ENCODE results near the gene PBRM1.

PBRM1 gene

GRCh38 chr3:52520141-52520667 is 165.5 kb downstream of the PBRM1 start:
- no peak for TF ChIP-seq CTCF (IDR thresholded peaks at IDR 0.05)
- no peak overlapping the region for H3K4me3 ChIP-seq (ENCODE audit: low read depth, low read length)
- H3K36me3 ChIP-seq (ENCODE audit: control insufficient read depth, insufficient read depth, low read length), result no peaks in the 10 kb centered on the region

DNA sequence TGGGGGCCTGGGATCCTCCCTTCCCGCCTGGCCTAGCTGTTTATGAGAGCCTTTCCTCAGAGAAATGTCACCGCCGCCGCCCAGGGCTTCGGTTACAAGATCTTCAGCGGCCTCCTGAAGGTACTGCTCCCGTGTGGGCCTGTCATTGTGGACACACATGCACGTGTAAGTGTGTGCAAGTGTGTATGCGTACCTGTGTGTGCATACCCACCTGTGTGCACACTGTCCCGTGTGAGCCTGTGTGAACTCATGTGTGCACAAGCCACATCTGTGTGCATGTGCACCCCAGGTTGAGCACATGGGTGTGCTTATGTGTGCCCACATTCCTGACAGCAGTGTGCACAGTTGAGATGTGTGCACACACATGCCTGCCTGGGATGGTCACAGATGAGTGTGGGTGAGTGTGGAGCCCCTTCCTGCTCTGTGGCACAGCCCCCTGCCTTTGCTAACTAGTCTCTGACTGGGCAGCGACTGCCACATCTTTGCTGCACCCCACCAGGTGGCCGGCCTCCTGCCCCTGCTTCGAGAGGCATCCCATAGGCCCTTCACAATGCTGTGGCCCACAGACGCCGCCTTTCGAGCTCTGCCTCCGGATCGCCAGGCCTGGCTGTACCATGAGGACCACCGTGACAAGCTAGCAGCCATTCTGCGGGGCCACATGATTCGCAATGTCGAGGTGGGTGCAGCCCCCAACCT is 166.1 kb downstream of the PBRM1 start:
- H3K9ac ChIP-seq, result no peak overlapping the region
- H2AFZ ChIP-seq, result no peak overlapping the region
- H3K4me3 ChIP-seq (ENCODE audit: low read depth, low read length), result no peak overlapping the region

More at GRCh38 chr3:52520141-52520667, 165.5 kb downstream of the PBRM1 start:
- Histone ChIP-seq H3K4me1 (no peaks in the 10 kb centered on the region), H3K27me3 (ENCODE audit: control insufficient read depth, insufficient read depth, low read length) (no peaks in the 10 kb centered on the region), H3K27ac (no peak overlapping the region), H3K9ac (no peak overlapping the region), H2AFZ (no peak overlapping the region), H3K4me2 (ENCODE audit: low read length) (no peak overlapping the region), H3K79me2 (no peaks in the 10 kb centered on the region), H3K9me3 (ENCODE audit: control insufficient read depth, low read length) (no peaks in the 10 kb centered on the region)

GRCh38 chr3:52518723-52519444 is 166.8 kb downstream of the PBRM1 start:
- H2AFZ ChIP-seq, result no peak overlapping the region
- H3K4me3 ChIP-seq (ENCODE audit: low read depth, low read length), result no peak overlapping the region
- no peaks in the 10 kb centered on the region for H3K9me3 ChIP-seq (ENCODE audit: control insufficient read depth, low read length)
- H3K79me2 ChIP-seq, result no peaks in the 10 kb centered on the region
- TF ChIP-seq CTCF (IDR thresholded peaks at IDR 0.05), result no peak
- H3K4me1 ChIP-seq, result no peaks in the 10 kb centered on the region
- H3K27ac ChIP-seq, result no peak overlapping the region
- H3K4me2 ChIP-seq (ENCODE audit: low read length), result no peak overlapping the region
- H3K27me3 ChIP-seq (ENCODE audit: control insufficient read depth, insufficient read depth, low read length), result no peaks in the 10 kb centered on the region
- H3K9ac ChIP-seq, result no peak overlapping the region
- H3K36me3 ChIP-seq (ENCODE audit: control insufficient read depth, insufficient read depth, low read length), result no peaks in the 10 kb centered on the region

More for the DNA sequence above, 166.1 kb downstream of the PBRM1 start:
- Histone ChIP-seq H3K36me3 (ENCODE audit: control insufficient read depth, insufficient read depth, low read length) (no peaks in the 10 kb centered on the region), H3K4me2 (ENCODE audit: low read length) (no peak overlapping the region), H3K27ac (no peak overlapping the region), H3K27me3 (ENCODE audit: control insufficient read depth, insufficient read depth, low read length) (no peaks in the 10 kb centered on the region), H3K79me2 (no peaks in the 10 kb centered on the region), H3K4me1 (no peaks in the 10 kb centered on the region), H3K9me3 (ENCODE audit: control insufficient read depth, low read length) (no peaks in the 10 kb centered on the region)
- TF ChIP-seq CTCF (IDR thresholded peaks at IDR 0.05), result no peak

- no peak overlapping the region for H3K9ac ChIP-seq
- no peaks in the 10 kb centered on the region for H3K79me2 ChIP-seq
- H3K4me2 ChIP-seq (ENCODE audit: low read length), result no peak overlapping the region
- no peak overlapping the region for H3K27ac ChIP-seq
- no peak overlapping the region for H3K4me3 ChIP-seq (ENCODE audit: low read depth, low read length)
- H3K9me3 ChIP-seq (ENCODE audit: control insufficient read depth, low read length), result no peaks in the 10 kb centered on the region
- no peaks in the 10 kb centered on the region for H3K27me3 ChIP-seq (ENCODE audit: control insufficient read depth, insufficient read depth, low read length)
- no peaks in the 10 kb centered on the region for H3K36me3 ChIP-seq (ENCODE audit: control insufficient read depth, insufficient read depth, low read length)
- no peak for TF ChIP-seq CTCF (IDR thresholded peaks at IDR 0.05)
- H2AFZ ChIP-seq, result no peak overlapping the region
- no peaks in the 10 kb centered on the region for H3K4me1 ChIP-seq
These were observed 167.7 kb downstream of the PBRM1 start for GRCh38 chr3:52517796-52518722.

Data from parathyroid adenoma (tissue), 2 donors.